Activated T-cell treated with anti-CD3 and anti-CD28 coated beads, Interleukin-2, amount 50 U/mL, for 4 hours (primary cell): ENCODE results near the gene DNAJC1. TPM values are rescaled to one million over a fixed set of nuclear protein-coding genes. Genes with fewer than 3 reads are reported as not detected.
A peak's percentile ranks its signal among the peaks of the same experiment; 100 is the strongest.
"Not testable (repeated sequence)": the region's sequence is repeated elsewhere in the genome, so short reads cannot be mapped to it uniquely, and the experiment has no call there.

Source experiments
- ATAC-seq, 2 donors: fragments of 200-7000 bp; cut with Tn5 transposase; one replicate each; pipeline ENCODE4 v1.10.0; 2021
- DNase-seq: peaks from one replicate; pipeline ENCODE4 v3.0.0-alpha.2; 2020
- H3K27me3 Mint-ChIP-seq: one replicate; pipeline ENCODE4 v1.8.0; 2021; ENCODE audit warnings: low read depth, mixed read lengths
- H3K36me3 Mint-ChIP-seq: one replicate; pipeline ENCODE4 v1.8.0; 2022; ENCODE audit warnings: mixed read lengths; ENCODE audit not compliant: insufficient read depth
- H3K4me1 Mint-ChIP-seq: one replicate; pipeline ENCODE4 v1.8.0; 2021; ENCODE audit warnings: low read depth, mixed read lengths
- H3K4me3 Mint-ChIP-seq: one replicate; pipeline ENCODE4 v1.8.0; 2021; ENCODE audit warnings: mild to moderate bottlenecking, moderate library complexity, mixed read lengths
- H3K9me3 Mint-ChIP-seq: one replicate; pipeline ENCODE4 v1.8.0; 2021; ENCODE audit warnings: mixed read lengths
- total RNA-seq, 3 donors: library from RNA; stranded (reverse); gene quantifications; one replicate each; pipeline ENCODE4 v1.2.1, GENCODE V29; 2021

DNAJC1 gene, protein sequence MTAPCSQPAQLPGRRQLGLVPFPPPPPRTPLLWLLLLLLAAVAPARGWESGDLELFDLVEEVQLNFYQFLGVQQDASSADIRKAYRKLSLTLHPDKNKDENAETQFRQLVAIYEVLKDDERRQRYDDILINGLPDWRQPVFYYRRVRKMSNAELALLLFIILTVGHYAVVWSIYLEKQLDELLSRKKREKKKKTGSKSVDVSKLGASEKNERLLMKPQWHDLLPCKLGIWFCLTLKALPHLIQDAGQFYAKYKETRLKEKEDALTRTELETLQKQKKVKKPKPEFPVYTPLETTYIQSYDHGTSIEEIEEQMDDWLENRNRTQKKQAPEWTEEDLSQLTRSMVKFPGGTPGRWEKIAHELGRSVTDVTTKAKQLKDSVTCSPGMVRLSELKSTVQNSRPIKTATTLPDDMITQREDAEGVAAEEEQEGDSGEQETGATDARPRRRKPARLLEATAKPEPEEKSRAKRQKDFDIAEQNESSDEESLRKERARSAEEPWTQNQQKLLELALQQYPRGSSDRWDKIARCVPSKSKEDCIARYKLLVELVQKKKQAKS
- total RNA-seq, result 10 to 100 TPM; 12.9 to 21.6 (median 13.3) TPM

DNA sequence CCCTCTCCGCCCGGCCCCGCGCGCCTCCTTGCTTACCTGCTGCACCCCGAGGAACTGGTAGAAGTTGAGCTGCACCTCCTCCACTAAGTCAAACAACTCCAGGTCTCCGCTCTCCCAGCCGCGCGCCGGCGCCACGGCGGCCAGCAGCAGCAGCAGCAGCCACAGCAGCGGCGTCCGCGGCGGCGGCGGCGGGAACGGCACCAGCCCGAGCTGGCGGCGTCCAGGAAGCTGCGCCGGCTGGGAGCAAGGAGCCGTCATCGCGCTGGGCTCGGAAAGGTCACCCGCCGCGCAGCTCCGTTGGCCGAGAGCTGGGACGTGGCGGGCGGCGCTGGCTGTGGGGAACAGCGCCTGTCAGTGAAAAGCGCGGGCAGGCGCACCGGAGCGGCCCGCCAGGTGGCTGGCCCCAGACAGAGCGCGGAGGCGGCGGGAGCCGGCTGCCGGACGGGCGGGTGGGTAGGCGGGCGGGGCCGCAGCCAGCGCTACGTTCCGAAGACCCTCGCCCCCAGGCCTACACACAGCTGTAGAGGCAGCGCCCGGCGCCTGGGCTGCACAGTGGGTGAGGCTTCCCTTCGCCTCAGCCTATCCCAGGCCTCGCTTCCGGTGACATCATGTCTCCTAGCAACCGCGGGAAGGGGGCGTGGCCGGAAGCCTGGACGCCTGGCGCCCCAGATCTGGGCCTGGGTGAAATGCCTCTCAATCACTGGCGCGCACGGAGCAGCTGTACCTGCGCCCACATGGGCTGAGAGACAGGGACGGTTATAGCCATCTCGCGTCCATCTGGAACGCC is at the start of gene DNAJC1:
Gene DNAJC1, minus strand, starts transcription at position 554 of the 787 bp plus-strand sequence. Its CDS starts 296 bp downstream, at position 258.
- Mint-ChIP-seq H3K9me3 (no peaks in the 10 kb centered on the region), H3K4me1 (peaks cover 40% of the 10 kb centered on the region), H3K4me3 (peak within 1 kb of the TSS; percentile 96), H3K27me3 (peaks cover 1% of the 10 kb centered on the region), H3K36me3 (peaks cover 4% of the 10 kb centered on the region)
- ATAC-seq (peak; percentile 95 to 96), DNase-seq (peak; percentile 99)

DNA sequence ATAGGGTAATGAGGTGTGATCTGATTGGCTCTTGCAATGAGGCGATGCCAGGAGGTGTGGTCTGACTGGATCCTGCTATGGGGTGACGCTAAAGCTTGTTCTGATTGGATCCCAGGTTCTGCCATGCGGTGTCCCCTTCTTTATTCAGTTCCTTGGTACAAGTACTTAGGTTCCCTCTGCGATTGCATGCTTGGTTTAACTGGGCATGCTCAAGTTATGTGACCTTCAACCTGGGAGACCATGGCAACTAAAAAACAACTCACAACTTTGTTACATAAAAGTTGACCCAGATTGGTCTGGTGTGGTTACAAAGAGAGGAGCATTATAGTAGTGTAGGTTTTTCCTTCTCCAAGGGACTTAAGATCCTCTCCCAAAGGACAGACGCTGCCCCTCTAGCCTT is 49.5 kb upstream of the DNAJC1 start:
- ATAC-seq (no peak), DNase-seq (no peak)
- H3K4me3 Mint-ChIP-seq, result no peak overlapping the region
- peaks cover 6% of the 10 kb centered on the region for H3K4me1 Mint-ChIP-seq
- H3K9me3 Mint-ChIP-seq, result peaks cover 10% of the 10 kb centered on the region
- no peaks in the 10 kb centered on the region for H3K36me3 Mint-ChIP-seq
- H3K27me3 Mint-ChIP-seq, result peaks cover 5% of the 10 kb centered on the region

DNA sequence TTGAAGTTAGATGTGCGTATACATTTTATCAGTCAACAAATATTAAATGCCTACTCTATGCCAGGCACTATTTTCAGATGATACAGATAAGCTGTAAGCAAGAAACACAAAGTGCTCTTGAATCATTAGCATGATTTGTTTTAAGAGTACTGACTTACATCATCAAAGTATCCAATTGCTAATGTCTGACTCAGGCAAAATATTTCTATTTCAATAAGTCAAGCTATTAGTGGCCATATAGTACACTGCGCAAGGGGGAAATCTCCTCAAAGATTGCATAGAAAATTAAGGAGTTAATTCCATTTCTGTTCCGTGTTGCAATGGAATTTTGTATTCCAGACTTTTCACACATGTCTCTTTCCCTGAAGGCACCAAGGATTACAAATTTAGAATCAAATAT is 46.1 kb upstream of the DNAJC1 start:
- no peaks in the 10 kb centered on the region for H3K27me3 Mint-ChIP-seq

DNA sequence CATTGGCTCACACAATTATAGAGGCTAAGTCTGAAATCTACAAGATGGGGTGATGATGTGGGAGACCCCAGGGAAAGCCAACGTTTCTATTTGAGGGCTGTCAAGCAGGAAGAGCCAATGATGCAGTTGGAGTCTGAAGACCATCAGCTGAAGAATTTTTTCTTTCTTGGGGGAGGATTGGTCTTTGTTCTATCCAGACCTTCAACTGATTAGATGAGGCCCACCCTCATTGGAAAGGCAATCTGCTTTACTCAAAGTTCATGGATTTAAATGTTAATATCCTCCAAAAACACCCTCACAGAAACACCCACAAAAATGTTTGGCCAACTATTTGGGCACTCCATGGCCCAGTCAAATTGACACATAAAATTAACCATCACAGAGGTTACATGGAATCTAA is 44.3 kb upstream of the DNAJC1 start:
- no peak for ATAC-seq
- no peak for DNase-seq
- H3K9me3 Mint-ChIP-seq, result peaks cover 9% of the 10 kb centered on the region
- no peaks in the 10 kb centered on the region for H3K4me1 Mint-ChIP-seq
- H3K36me3 Mint-ChIP-seq, result no peaks in the 10 kb centered on the region
- H3K4me3 Mint-ChIP-seq, result no peak overlapping the region
- H3K27me3 Mint-ChIP-seq, result no peaks in the 10 kb centered on the region

More for the DNA sequence above, 46.1 kb upstream of the DNAJC1 start:
- DNase-seq, result no peak
- no peak for ATAC-seq
- Mint-ChIP-seq H3K4me3 (no peak overlapping the region), H3K36me3 (no peaks in the 10 kb centered on the region), H3K9me3 (peaks cover 9% of the 10 kb centered on the region), H3K4me1 (no peaks in the 10 kb centered on the region)

DNA sequence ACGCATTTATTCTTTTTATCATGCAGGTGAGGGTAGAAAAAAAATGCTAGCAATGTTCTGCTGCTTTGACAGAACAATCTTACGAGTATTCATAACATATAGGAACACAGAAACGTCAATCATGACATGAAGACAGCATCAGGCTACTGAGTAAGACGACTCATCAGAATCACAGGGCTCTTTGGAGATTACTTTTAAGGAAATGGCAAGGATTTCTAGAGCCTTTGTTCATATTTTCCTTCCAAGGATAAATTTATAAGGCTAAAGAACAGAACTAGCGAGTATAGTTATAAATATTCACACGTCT is 39.8 kb upstream of the DNAJC1 start:
- no peak for ATAC-seq
- H3K27me3 Mint-ChIP-seq, result peaks cover 27% of the 10 kb centered on the region
- H3K4me3 Mint-ChIP-seq, result no peak overlapping the region
- no peak for DNase-seq
- peaks cover 4% of the 10 kb centered on the region for H3K9me3 Mint-ChIP-seq
- H3K4me1 Mint-ChIP-seq, result peaks cover 4% of the 10 kb centered on the region
- no peaks in the 10 kb centered on the region for H3K36me3 Mint-ChIP-seq

DNA sequence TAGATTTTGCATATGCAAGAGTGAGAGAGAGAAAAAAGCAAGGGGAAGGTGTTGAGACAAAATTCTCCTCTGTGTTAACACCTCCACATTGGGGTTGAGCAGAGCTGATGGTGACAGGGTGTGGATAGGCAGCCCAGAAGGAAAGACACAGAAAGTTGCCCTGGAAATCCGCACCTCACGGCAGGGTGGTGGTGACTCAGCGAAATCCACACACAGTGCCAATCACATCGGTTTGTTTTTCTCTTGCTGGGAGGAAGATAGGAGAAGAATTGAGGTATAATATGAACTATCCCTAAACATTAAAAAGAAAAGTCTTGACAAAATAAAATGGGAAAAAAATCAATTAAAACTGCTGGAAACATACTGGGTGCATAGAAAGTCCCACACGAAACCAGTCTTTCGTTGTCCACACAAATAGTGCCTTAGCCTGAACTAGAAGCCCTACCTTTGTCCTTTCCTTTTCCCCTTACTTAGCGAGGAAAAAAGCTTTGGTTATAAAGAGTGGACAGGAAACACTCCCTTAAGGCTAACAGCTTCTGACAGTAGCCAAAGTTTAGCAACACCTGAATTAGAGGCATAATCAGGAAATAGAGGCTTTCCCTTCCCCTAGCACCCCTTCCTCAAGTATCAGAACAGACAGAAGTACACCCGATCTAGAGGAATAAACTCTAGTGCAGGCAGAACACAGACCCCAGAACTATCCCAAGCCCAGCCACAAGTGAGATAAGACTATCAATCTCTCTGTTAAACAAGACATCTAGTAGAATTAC is 39.2 kb upstream of the DNAJC1 start:
- peaks cover 4% of the 10 kb centered on the region for H3K4me1 Mint-ChIP-seq
- ATAC-seq (no peak), DNase-seq (no peak)
- peaks cover 3% of the 10 kb centered on the region for H3K9me3 Mint-ChIP-seq
- no peak overlapping the region for H3K4me3 Mint-ChIP-seq
- H3K27me3 Mint-ChIP-seq, result peaks cover 27% of the 10 kb centered on the region
- H3K36me3 Mint-ChIP-seq, result no peaks in the 10 kb centered on the region

DNA sequence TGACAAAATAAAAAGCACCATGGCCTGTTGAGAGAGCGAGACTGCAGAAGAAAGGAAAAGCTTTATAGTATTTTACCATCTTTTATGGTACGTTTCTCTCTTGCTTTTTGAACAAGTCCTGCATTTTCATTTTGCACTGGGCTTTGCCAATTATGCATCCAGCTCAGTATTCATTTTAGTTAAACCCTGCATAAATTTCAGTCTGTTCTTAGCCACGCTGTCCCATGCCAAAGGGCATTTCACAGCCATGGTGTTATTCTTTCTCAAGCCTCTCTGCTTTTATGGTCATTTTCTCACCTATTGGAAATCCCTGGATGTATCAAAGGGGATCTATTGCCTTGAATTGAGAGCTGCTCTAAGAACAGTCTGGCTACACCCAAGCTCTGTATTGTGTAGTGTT is 30.8 kb upstream of the DNAJC1 start:
- no peak for ATAC-seq
- no peak overlapping the region for H3K4me3 Mint-ChIP-seq
- H3K27me3 Mint-ChIP-seq, result peaks cover 20% of the 10 kb centered on the region
- peaks cover 4% of the 10 kb centered on the region for H3K4me1 Mint-ChIP-seq
- H3K36me3 Mint-ChIP-seq, result peaks cover 5% of the 10 kb centered on the region
- H3K9me3 Mint-ChIP-seq, result peaks cover 22% of the 10 kb centered on the region
- no peak for DNase-seq

DNA sequence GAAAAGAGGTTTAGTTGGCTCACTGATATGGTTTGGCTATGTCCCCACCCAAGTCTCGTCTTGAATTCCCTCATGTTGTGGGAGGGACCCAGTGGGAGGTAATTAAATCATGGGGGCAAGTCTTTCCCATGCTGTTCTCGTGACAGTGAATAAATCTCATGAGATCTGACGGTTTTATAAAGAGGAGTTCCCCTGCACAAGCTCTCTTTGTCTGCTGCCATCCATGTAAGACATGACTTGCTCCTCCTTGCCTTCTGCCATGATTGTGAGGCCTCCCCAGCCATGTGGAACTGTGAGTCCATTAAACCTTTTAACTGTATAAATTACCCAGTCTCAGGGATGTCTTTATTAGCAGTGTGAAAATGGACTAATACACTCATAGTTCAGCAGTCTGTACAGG is 28.7 kb upstream of the DNAJC1 start:
- Mint-ChIP-seq H3K9me3 (peaks cover 22% of the 10 kb centered on the region), H3K4me1 (peaks cover 11% of the 10 kb centered on the region), H3K27me3 (peaks cover 24% of the 10 kb centered on the region)
- not testable (repeated sequence) for DNase-seq, H3K36me3 Mint-ChIP-seq, H3K4me3 Mint-ChIP-seq, ATAC-seq

DNA sequence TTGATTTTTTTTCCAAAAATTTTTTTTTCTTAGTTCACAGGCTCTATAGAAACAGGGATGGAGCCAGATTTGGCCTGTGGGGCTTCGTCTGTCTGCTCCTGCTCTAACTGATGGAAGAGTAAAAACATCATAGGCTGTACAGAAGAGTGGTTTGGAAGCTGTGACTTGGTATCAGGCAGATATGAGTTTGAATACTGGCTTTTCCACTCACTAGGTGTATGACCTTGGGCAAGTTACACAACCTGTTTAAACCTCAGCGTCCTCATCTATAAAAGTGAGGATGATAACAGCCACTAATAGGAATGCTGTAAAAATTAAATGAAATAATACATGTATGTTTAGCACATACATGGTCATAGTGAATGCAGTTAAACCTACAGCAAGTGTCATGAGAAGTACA is 26.9 kb upstream of the DNAJC1 start:
- DNase-seq, result no peak
- peaks cover 5% of the 10 kb centered on the region for H3K36me3 Mint-ChIP-seq
- ATAC-seq, result no peak
- H3K27me3 Mint-ChIP-seq, result peaks cover 21% of the 10 kb centered on the region
- peaks cover 8% of the 10 kb centered on the region for H3K9me3 Mint-ChIP-seq
- H3K4me3 Mint-ChIP-seq, result no peak overlapping the region
- H3K4me1 Mint-ChIP-seq, result peaks cover 11% of the 10 kb centered on the region

DNA sequence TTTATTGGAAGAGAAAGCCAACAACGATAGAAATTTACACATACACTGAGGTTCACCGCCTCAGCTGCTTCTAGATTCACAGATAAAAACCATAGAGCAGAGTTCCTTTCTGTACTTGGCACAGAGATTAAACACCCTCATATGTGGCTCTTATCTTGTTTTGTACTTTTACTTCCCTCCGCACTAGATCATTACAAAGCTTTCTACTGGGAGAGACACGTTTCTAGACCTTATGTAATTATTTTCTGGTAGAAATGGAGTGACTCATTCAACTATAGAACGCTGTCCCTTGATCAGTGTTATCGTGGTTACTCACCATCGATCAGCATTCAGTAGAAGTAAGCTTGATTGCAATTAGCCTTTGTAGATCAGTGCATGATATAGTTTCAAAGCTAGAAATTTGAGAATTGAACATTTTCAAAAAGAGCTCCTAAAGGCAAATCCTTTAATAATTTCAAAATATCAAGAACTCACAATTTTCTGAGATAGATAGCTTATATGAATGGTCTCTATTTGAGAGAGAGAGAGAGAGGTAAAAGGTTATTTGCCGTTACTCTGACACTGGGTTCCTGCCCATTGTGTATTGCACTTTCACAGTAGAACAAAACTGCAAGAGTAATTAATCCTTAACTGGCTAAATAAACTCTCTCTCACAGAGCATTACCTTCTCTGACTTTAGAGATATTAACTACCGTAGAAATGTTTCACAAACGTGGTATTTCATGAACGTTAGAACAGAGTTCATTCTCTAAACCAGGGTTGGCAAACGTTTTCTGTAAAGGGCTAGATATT is 26.1 kb upstream of the DNAJC1 start:
- Mint-ChIP-seq H3K4me1 (peaks cover 11% of the 10 kb centered on the region), H3K9me3 (peaks cover 3% of the 10 kb centered on the region), H3K4me3 (peak overlapping the region; percentile 35), H3K27me3 (peaks cover 17% of the 10 kb centered on the region), H3K36me3 (no peaks in the 10 kb centered on the region)
- DNase-seq (no peak), ATAC-seq (peak; percentile 56 to 58)

DNA sequence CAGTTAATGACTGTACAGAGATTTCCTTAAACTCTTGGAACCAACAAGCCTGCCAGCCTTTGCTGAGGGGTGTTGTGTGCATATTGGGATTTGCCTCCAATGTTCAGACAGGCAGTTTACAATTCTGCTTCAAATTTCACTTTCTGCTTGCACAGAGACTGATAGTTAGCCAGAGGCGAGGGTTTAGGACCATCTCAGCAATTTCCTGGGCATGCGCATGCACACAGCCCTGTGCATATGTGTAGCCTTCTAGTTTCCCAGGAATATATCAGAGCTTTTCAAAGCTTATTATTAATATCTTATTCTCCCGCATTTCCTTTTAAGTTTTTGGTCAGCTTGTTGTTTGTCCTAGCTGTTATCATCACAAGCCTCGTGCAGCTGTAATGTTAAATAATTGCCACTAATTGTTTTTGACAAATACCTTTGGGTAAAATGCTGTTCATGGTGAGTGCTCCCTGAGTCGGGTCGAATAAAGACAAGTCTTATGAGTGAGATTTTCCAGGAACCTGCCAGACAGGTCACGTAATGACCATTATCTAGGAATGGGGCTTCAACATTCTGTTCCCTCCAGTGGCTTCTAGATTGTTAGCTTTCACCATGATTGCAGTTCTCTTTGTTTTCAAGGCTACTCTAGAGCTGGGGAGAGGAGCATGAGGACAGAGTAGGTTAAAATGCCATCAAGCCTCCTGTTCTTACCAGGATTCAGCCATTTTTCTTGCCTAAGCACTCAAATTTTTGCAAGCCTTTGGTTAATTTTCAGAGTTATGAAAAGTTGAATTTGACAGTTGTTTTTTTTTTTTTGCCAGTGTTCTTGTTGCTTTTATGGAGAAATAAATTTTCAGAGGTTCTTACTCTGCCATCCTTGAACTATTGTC is 24.1 kb upstream of the DNAJC1 start:
- Mint-ChIP-seq H3K36me3 (no peaks in the 10 kb centered on the region), H3K27me3 (peaks cover 12% of the 10 kb centered on the region), H3K9me3 (peaks cover 3% of the 10 kb centered on the region), H3K4me1 (peaks cover 22% of the 10 kb centered on the region), H3K4me3 (no peak overlapping the region)
- ATAC-seq (no peak), DNase-seq (no peak)

DNA sequence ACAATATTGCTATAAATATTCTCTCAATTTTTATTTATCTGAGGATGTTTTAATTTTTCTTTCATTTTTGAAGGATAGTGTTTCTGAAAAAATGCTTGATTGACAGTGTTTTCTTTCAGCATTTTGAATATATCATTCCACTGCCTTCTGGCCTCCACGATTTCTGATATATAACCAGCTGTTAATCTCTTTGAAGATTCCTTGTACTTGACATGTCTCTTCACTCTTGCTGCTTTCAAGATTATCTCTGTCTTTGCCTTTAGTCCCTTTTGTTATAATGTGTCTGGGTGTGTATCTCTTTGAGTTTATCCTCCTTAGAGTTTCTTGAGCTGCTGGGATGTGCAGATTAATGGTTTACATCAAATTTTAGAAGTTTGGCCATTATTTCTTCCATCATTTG is 22.8 kb upstream of the DNAJC1 start:
- no peak for ATAC-seq
- peaks cover 10% of the 10 kb centered on the region for H3K27me3 Mint-ChIP-seq
- no peak for DNase-seq
- H3K36me3 Mint-ChIP-seq, result no peaks in the 10 kb centered on the region
- H3K9me3 Mint-ChIP-seq, result no peaks in the 10 kb centered on the region
- no peak overlapping the region for H3K4me3 Mint-ChIP-seq
- H3K4me1 Mint-ChIP-seq, result peaks cover 31% of the 10 kb centered on the region

DNA sequence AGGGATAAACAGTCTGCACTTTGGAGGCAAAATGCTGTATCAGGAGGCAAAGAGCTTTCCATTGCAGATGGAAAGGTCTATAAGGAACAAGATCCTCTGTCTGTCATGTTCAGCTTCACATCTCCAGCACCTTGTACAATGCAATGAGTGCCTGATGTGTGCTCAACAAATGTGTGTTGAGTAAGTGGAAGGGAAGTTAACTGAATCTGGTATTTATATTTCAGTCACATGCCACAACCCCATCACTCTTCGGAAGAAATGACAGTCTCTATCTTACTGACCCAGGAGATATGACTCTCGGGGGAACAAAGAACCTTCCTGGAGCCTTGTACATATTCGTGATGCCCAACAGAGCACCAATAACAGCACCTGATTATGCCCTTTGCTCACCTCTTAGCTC is 20.0 kb upstream of the DNAJC1 start:
- Mint-ChIP-seq H3K27me3 (no peaks in the 10 kb centered on the region), H3K4me1 (peaks cover 20% of the 10 kb centered on the region), H3K4me3 (no peak overlapping the region), H3K9me3 (no peaks in the 10 kb centered on the region), H3K36me3 (no peaks in the 10 kb centered on the region)
- DNase-seq, result no peak
- no peak for ATAC-seq
